Keratinocyte (primary cell): Measurements from ENCODE around the gene RBM47. TPM values are rescaled to one million over a fixed set of nuclear protein-coding genes. Genes with fewer than 3 reads are reported as not detected.

Experiments
- DNase-seq: peaks from one replicate; pipeline ENCODE4 v3.0.0-alpha.2; 2011; ENCODE audit warnings: low read depth, missing footprints, low spot score
- FAIRE-seq: peaks from 2 replicates; lab custom pipeline; 2011; peaks lifted over from hg19 to GRCh38; lab: Jason Lieb, UNC
- H2AFZ ChIP-seq: 2 replicates; pipeline ENCODE4 v1.6.0; 2012; ENCODE audit warnings: low read length, control low read depth, inconsistent platforms; ENCODE audit not compliant: control insufficient read depth
- H3K27ac ChIP-seq: 2 replicates; pipeline ENCODE4 v1.5.1; 2011; ENCODE audit warnings: low read length; ENCODE audit not compliant: control insufficient read depth, insufficient read depth
- H3K27me3 ChIP-seq: 3 replicates; pipeline ENCODE4 v1.6.0; 2011; ENCODE audit warnings: low read length; ENCODE audit not compliant: control insufficient read depth, insufficient read depth; ENCODE audit errors: extremely low read depth
- H3K36me3 ChIP-seq, 2 experiments: 2 replicates in 1 of 2; 3 replicates in 1 of 2; pipeline ENCODE4 v1.5.1; 2011; ENCODE audit warnings: low read length in 2 of 2, mild to moderate bottlenecking in 1 of 2; ENCODE audit not compliant: control insufficient read depth in 2 of 2, insufficient read depth in 2 of 2; ENCODE audit errors: extremely low read depth in 1 of 2
- H3K4me1 ChIP-seq: 3 replicates; pipeline ENCODE4 v1.5.1; 2011; ENCODE audit warnings: low read length; ENCODE audit not compliant: control insufficient read depth, insufficient read depth; ENCODE audit errors: extremely low read depth
- H3K4me2 ChIP-seq: 3 replicates; pipeline ENCODE4 v1.6.0; 2011; ENCODE audit warnings: low read depth, low read length; ENCODE audit not compliant: control insufficient read depth, insufficient read depth; ENCODE audit errors: extremely low read depth
- H3K4me3 ChIP-seq, 3 experiments: fragments of 200-600 bp in 1 of 3; sonication (generic) in 1 of 3; 2 replicates in 2 of 3; 3 replicates in 1 of 3; pipeline ENCODE4 v1.5.1; 2011 to 2016; ENCODE audit warnings: low read length in 3 of 3, mild to moderate bottlenecking in 3 of 3, control low read depth in 2 of 3, inconsistent platforms in 1 of 3, low read depth in 1 of 3, mixed read lengths in 1 of 3, mixed run types in 1 of 3, moderate library complexity in 1 of 3; ENCODE audit not compliant: control insufficient read depth in 2 of 3, insufficient read depth in 2 of 3; ENCODE audit errors: extremely low read depth in 1 of 3
- H3K79me2 ChIP-seq: 2 replicates; pipeline ENCODE4 v1.6.0; 2012; ENCODE audit warnings: low read length; ENCODE audit not compliant: control insufficient read depth, insufficient read depth
- H3K9ac ChIP-seq: 3 replicates; pipeline ENCODE4 v1.6.0; 2011; ENCODE audit warnings: low read length; ENCODE audit not compliant: control insufficient read depth, insufficient read depth; ENCODE audit errors: extremely low read depth
- H3K9me1 ChIP-seq: 3 replicates; pipeline ENCODE4 v1.6.0; 2011; ENCODE audit warnings: low read length; ENCODE audit not compliant: control insufficient read depth, insufficient read depth; ENCODE audit errors: extremely low read depth
- H3K9me3 ChIP-seq: 2 replicates; pipeline ENCODE4 v1.5.1; 2012; ENCODE audit warnings: low read depth, low read length; ENCODE audit not compliant: control insufficient read depth
- H4K20me1 ChIP-seq: 3 replicates; pipeline ENCODE4 v1.6.0; 2011; ENCODE audit warnings: low read length; ENCODE audit not compliant: control insufficient read depth, insufficient read depth; ENCODE audit errors: extremely low read depth
- CTCF ChIP-seq, 3 experiments: IDR thresholded peaks in 1 of 3; conservative IDR thresholded peaks in 1 of 3; optimal IDR thresholded peaks in 1 of 3; 2 replicates in 2 of 3; 3 replicates in 1 of 3; pipeline versions ENCODE3 to v1.5.1; 2011; ENCODE audit warnings: low read length in 3 of 3, mild to moderate bottlenecking in 3 of 3, moderate library complexity in 2 of 3, control low read depth in 1 of 3, inconsistent platforms in 1 of 3; ENCODE audit not compliant: insufficient read depth in 2 of 3; ENCODE audit errors: extremely low read depth in 1 of 3
- EZH2 ChIP-seq: IDR thresholded peaks from one replicate; pipeline ENCODE4 v1.6.1; 2012; ENCODE audit warnings: inconsistent platforms, mild to moderate bottlenecking, low read length, moderate library complexity
- dilution Hi-C: fragments of 300-500 bp; cut with MboI; formaldehyde crosslinking; loops from one replicate; pipeline ENCODE4 v1.7.0; 2020; ENCODE audit warnings: low sequenced_read_pairs; ENCODE audit not compliant: extremely low pct_ligation_motif_present
- polyA plus RNA-seq, 5 experiments: library from polyadenylated mRNA; depleted of rRNA in 3 of 5; stranded (reverse) in 3 of 5; stranded (forward) in 1 of 5; unstranded in 1 of 5; fragments of >200 nt; gene quantifications; 1 replicate in 1 of 5; 2 replicates in 3 of 5; 3 replicates in 1 of 5; pipeline versions ENCODE4 v1.2.1 to v1.2.3, GENCODE V29; 2011 to 2012; ENCODE audit warnings: missing spikeins in 2 of 5, low read depth in 1 of 5, low replicate concordance in 1 of 5

RBM47 gene
- polyA plus RNA-seq, 1 donor (not counting 4 experiments of a cell fraction or from before 2014, with no cell fraction given) = 6.9 TPM

- FAIRE-seq (no peak), DNase-seq (no peak)
- Histone ChIP-seq H3K4me1 (peaks cover 6% of the 10 kb centered on the region), H3K4me3 (no peak overlapping the region), H3K27me3 (no peaks in the 10 kb centered on the region), H3K4me2 (no peak overlapping the region), H4K20me1 (no peaks in the 10 kb centered on the region), H3K9ac (no peak overlapping the region), H3K9me3 (no peaks in the 10 kb centered on the region), H3K9me1 (no peaks in the 10 kb centered on the region), H3K27ac (no peak overlapping the region), H3K79me2 (no peaks in the 10 kb centered on the region), H2AFZ (no peak overlapping the region), H3K36me3 (no peaks in the 10 kb centered on the region)
- dilution Hi-C loops = no loop called here
- TF ChIP-seq EZH2 (no peak), CTCF (optimal IDR thresholded peaks at IDR 0.05 in 1 of 3, IDR thresholded peaks at IDR 0.05 in 1 of 3, conservative IDR thresholded peaks at IDR 0.05 in 1 of 3; ENCODE audit: extremely low read depth in 1 of 3, insufficient read depth in 2 of 3, low read length in 3 of 3) (no peak)
Observed at GRCh38 chr4:40473578-40474388, 155.9 kb downstream of the RBM47 start.

GRCh38 chr4:40471923-40472322 lies 157.7 kb downstream of the RBM47 start:
- peaks cover 6% of the 10 kb centered on the region for H3K4me1 ChIP-seq
- no peaks in the 10 kb centered on the region for H3K9me3 ChIP-seq
- H3K9ac ChIP-seq = no peak overlapping the region
- H3K27me3 ChIP-seq = no peaks in the 10 kb centered on the region
- no peaks in the 10 kb centered on the region for H3K79me2 ChIP-seq
- H3K4me2 ChIP-seq = no peak overlapping the region
- no peaks in the 10 kb centered on the region for H3K36me3 ChIP-seq
- H2AFZ ChIP-seq = no peak overlapping the region
- no peak overlapping the region for H3K4me3 ChIP-seq
- H3K27ac ChIP-seq = no peak overlapping the region
- TF ChIP-seq EZH2 = no peak
- no peak for TF ChIP-seq CTCF (optimal IDR thresholded peaks at IDR 0.05 in 1 of 3, IDR thresholded peaks at IDR 0.05 in 1 of 3, conservative IDR thresholded peaks at IDR 0.05 in 1 of 3; ENCODE audit: extremely low read depth in 1 of 3, insufficient read depth in 2 of 3, low read length in 3 of 3)
- DNase-seq (no peak), FAIRE-seq (no peak)
- no peaks in the 10 kb centered on the region for H3K9me1 ChIP-seq
- no peaks in the 10 kb centered on the region for H4K20me1 ChIP-seq
- dilution Hi-C loops = no loop called here
